A673 (cell line): ENCODE data around the gene LUC7L2.

Experiments used
- EZH2 ChIP-seq: fragments of 200-600 bp; sonication (generic); IDR thresholded peaks from 2 replicates; pipeline ENCODE4 v1.6.1; 2017; ENCODE audit warnings: borderline replicate concordance, low read depth, mild to moderate bottlenecking, mixed read lengths, antibody characterized with exemption, low read length; ENCODE audit not compliant: poor library complexity, severe bottlenecking
- TF ChIP-seq, protein P1 (sequence below): fragments of 300-800, 200-600 bp; sonication (generic); conservative IDR thresholded peaks from 2 replicates; pipeline ENCODE4 v1.5.1; 2017; ENCODE audit warnings: low read depth, mild to moderate bottlenecking, antibody characterized with exemption, low read length, moderate library complexity, mixed read lengths

DNA sequence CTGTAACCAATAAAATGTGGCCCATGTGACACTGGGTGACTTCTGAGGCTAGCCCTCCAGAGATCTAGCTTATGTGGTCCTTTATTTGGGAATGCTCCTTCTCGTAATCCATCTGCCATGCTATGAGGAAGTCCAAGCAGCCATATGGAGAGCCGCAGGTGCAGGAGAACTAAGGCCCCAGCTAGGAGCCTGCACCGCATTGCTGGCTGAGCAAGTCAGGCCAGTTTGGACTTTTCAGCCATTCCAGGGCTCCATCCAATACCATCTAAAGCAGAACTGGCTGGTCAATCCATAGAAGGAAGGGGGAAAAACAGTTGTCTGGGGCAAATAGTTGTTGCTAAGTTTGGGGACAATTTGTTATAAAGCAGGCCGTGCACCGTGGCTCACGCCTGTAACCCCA, 91.2 kb downstream of the LUC7L2 start:
- TF ChIP-seq, protein P1, sequence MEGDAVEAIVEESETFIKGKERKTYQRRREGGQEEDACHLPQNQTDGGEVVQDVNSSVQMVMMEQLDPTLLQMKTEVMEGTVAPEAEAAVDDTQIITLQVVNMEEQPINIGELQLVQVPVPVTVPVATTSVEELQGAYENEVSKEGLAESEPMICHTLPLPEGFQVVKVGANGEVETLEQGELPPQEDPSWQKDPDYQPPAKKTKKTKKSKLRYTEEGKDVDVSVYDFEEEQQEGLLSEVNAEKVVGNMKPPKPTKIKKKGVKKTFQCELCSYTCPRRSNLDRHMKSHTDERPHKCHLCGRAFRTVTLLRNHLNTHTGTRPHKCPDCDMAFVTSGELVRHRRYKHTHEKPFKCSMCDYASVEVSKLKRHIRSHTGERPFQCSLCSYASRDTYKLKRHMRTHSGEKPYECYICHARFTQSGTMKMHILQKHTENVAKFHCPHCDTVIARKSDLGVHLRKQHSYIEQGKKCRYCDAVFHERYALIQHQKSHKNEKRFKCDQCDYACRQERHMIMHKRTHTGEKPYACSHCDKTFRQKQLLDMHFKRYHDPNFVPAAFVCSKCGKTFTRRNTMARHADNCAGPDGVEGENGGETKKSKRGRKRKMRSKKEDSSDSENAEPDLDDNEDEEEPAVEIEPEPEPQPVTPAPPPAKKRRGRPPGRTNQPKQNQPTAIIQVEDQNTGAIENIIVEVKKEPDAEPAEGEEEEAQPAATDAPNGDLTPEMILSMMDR: no peak
- TF ChIP-seq EZH2: no peak
